HG03103 (cell line): ENCODE results near the gene CTSF.
"Not testable (repeated sequence)": the region's sequence is repeated elsewhere in the genome, so short reads cannot be mapped to it uniquely, and the experiment has no call there.

Experiments used
- ATAC-seq: cut with Tn5 transposase; IDR thresholded peaks from one replicate; pipeline ENCODE4 v1.9.1; 2021; ENCODE audit warnings: low read depth; ENCODE audit not compliant: unreplicated experiment

The CTSF gene

DNA sequence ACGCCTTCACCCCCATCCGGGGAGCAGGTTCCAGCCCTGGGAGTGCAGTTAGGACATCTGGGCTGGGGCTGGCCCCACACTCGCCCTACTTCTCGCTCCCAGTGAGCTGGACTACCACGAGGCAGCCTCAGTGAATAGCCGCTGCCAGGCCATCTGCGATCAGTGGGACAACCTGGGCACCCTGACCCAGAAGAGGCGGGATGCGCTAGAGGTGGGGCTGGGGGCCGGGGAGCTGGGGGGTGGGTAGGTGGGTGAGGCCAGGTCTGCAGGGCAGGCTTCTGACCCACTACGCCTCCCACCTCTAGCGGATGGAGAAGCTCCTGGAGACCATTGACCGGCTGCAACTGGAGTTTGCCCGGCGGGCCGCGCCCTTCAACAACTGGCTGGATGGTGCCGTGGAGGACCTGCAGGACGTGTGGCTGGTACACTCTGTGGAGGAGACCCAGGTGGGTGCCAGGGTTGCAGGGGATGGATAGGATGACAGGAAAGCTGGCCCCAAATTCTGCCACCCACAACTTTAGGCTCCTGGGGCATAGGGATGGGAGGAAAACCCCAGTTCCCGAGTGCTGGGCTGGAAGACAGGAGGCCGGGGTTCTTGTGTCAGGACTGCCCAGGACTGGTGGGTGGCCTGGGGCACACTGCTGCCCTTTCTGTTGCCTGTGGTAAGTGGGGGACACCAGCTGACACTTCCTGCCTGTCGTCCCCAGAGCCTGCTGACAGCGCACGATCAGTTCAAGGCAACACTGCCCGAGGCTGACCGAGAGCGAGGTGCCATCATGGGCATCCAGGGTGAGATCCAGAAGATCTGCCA is 8.3 kb downstream of the CTSF start:
- no peak for ATAC-seq

- ATAC-seq = no peak
These were observed 9.1 kb downstream of the CTSF start for GRCh38 chr11:66559142-66559865.

DNA sequence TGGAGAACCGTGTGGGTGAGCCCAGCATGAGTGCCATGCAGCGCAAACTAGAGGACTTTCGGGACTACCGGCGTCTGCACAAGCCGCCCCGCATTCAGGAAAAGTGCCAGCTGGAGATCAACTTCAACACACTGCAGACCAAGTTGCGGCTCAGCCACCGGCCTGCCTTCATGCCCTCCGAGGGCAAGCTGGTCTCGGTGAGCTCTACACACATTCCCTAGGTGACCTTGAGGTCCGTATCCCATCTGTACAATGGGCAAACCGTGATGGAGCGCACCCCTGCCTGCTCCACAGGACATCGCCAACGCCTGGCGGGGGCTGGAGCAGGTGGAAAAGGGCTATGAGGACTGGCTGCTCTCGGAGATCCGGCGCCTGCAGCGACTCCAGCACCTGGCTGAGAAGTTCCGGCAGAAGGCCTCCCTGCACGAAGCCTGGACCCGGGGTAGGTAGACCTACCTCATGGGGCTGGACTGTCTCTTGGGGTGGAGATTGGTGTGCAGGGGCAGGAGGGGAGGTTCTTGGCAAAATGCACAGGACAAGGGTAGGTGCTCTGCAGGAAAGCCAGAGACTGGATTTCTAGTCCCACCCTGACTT is 10.6 kb downstream of the CTSF start:
- no peak for ATAC-seq

GRCh38 chr11:66556086-66556485 is 12.3 kb downstream of the CTSF start:
- ATAC-seq = no peak

DNA sequence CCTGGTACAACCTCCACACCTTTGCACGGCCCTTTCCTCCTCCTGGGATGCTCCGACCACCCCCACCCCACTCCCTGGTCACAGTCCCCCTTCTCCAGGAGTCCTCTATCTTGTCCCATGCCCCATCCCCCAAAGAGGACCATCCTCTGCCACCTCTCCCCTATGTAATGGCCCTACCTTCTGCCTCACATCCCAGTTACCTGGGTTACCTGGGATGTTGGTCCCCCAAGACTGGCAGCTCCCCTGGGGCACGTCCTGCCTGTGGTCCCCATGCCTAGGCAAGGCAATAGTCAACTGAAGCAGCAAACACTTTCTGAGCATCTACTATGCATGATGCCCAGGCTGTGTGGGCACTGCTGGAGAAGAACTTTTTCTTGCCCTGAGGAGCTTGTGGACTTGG is 13.0 kb downstream of the CTSF start:
- ATAC-seq = no peak

GRCh38 chr11:66554602-66555001 is 13.8 kb downstream of the CTSF start:
- ATAC-seq = no peak

DNA sequence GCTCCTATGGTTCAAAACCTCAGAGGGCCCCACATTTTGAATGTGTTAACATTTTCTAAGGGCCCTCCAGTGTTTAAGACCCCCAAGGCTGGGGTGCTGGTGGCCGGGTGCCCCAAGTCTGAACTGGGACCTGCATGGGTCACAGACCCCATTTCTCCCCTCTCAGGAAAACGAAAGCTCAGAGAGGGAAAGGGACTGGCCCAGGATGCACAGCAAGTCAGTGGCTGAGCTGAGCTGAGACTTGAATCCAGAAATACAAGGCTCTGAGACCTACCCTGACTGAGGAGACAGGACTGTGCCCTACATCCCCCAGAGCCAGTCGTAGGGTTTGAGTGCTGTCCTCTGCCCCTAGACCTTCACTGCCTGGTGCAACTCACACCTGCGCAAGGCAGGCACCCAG is 17.5 kb downstream of the CTSF start:
- no peak for ATAC-seq

- ATAC-seq = no peak
These were observed 18.7 kb downstream of the CTSF start for GRCh38 chr11:66549696-66550095.

DNA sequence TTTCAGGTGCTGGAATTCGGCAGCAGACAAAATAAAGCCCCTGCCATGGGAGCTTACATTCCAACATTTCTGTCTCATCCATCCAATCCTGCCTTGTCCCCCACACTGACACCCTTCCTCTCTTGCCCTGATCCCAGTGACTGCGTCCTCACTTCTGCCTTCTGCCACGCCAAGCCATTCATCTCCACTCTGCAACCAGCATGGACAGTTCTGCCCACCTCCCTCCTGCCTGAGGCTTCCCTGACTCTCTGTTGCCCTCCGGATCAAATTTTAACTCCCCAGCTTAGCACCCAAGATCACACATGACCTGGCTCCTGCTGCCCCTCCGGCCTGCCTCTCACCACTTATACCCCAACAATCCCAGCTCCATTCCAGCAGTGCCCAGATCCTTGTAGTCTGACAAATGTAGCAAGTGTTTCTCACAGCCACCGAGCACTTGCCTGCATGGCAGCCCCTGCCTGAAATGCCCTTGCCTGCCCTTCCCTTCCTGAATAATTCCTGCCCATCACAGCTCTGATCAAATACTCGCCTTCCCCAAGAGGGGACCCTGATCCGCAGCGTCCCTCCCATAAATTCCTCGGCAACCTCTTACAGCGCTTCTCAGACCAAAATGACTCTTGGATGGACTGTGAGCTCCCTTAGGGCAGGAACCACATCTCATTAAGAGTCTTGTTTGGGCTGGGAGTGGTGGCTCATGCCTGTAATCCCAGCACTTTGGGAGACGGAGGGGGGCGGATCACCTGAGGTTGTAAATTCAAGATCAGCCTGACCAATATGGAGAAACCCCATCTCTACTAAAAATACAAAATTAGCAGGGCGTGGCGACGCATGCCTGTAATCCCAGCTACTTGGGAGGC is 19.4 kb downstream of the CTSF start:
- no peak for ATAC-seq

DNA sequence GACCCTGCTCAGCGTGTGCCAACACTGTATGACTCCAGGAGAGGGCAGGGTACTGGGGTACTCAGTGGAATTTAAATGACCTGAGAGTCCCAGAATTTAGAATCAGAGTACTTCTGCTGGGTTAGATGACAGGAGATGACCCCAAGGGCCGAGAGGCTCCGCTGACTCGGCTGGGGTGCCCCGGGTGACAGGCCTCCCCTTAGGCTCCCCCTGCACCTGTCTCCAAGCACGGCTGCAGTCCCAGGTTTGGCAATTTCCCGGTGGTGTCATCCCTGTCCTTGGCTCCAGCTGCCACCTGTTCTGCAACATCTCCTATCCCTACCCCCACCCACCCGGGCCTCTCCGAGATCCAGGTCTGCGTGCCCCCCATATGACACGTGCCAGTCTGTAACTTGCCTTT is 20.4 kb downstream of the CTSF start:
- ATAC-seq = no peak

- no peak for ATAC-seq
These were observed 20.8 kb downstream of the CTSF start for GRCh38 chr11:66547662-66548009.

DNA sequence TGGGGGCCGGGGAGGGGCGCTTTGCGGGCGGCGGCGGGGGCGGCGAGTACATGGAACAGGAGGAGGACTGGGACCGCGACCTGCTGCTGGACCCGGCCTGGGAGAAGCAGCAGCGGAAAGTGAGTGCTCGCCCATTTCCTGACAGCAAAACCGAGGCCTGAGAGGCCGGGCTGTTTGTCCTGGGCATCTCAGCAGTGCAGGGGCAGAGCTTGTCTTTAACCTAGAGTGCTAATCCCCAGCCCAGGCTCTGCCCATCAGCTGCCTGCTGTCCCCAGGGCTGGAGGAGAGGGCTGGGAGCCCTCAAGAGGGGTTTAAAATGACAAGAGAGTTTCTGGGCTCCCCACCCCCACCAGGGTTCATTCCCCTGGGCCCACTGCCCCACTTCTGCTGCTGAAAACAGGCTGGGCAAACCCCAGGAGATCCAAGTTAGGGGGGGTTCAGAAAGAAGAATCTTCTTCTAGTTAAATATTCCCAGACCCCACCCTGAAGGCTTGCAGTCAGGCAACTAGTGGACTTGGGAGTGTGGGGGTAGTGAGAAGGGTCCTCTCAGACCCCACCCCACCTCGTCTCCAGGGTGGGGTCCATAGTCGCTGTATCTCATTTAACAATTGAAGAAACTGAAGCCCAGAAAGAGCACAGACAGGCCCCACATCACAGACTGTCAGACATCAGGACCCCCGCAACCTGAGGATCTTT is 21.3 kb downstream of the CTSF start:
- ATAC-seq = no peak

DNA sequence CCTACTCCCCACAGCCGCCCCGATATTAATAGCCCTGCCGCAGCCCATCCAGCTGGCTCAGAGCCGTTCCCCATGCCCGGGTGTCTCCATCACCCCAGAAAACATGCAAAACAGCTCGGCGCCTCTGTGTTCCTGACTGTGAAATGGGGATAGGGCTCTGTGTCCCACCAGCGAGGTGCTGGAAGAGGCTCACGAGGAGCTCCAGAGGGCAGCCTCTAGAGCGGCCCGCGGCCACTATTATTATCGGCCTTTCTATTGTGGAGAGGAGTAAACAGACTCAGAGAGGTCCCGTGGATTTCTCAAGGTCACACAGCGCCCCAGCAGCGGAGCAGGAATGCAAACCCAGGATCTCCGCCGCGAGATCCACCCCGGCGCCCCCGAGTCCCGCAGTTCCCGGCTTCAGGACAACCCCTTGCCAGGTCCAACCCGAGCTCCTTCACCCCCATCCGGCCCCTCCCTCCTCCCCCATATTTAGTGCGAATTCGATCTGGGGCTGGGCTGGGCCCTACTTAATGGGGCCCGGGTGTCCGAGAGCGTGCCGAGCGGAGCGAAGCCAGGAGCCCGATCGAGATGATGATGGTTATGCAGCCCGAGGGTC is 21.9 kb downstream of the CTSF start, which contains the start of gene ACTN3:
ACTN3 (plus strand) TSS at position 536 of the 598 bp plus-strand sequence; CDS start at position 571, 35 bp downstream.
- ATAC-seq = peak; percentile 6

DNA sequence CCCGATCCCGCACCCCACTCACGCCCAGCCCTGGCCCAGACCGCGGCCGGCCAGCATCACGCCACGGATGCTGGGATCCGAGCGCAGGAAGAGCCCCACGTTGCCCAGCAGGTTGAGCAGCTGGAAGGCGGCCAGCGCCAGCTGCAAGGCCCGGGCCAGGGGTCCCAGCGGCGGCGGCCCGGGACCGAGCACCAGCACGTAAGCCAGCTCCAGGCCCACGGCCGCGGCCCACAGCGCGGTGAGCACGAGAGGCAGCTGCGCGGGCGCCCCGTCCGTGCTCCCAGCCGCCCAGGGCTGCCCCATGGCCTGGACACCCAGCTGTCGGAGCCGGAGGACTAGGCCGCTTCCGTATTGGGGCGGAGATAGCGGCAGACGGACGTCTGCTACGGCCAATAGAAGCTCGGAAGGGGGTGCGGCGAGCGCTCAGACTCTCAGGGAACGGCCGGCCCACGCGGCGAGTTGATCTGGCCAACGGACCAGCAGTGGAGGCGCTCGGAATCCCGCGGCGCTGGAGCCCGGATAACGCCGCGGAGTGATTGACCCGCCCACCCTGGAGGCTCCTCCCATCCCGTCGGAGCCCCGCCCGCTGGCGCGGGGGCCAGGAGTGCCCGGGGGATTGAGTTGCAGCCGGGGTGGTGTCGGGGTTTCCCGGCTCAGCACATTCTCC is 22.6 kb downstream of the CTSF start, which contains the start of gene ZDHHC24:
ZDHHC24 (minus strand) TSS at position 348 of the 667 bp plus-strand sequence; CDS start at position 303, 45 bp downstream.
- peak; percentile 71 for ATAC-seq

DNA sequence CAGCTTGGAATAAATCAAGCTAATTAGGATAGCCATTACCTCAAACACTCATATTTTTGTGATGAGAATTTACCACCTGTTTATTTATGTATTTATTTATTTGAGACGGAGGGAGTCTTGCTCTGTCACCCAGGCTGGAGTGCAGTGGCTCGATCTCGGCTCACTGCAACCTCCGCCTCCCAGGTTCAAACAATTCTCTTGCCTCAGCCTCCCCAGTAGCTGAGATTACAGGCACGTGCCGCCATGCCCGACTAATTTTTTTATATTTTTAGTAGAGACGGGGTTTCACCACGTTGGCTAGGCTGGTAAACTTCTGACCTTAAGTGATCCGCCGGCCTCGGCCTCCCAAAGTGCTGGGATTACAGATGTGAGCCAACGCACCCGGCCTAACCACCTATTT is 23.5 kb downstream of the CTSF start:
- not testable (repeated sequence) for ATAC-seq

GRCh38 chr11:66543263-66544107 is 24.9 kb downstream of the CTSF start:
- ATAC-seq = no peak

- no peak for ATAC-seq
These were observed 26.0 kb downstream of the CTSF start for GRCh38 chr11:66542362-66542761.

DNA sequence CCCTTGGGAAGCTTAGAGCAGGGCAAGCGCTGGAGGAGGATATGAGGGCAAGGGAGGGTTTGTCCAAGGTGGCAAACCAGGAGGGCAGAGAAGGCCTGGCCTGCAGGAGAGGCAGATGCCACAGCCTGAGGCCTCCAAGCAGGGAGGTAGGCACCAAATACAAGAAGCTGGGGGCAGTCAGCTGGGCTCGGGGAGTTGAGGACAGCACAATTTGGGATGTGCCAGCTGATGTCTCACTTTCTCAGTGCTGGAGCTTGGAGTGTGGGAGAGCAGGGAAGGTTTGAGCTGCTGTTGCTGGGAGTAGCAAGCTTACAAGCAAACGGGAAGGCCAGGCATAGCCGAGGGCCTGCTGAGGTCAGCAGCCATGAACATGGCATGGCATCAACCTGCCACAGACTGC is 26.5 kb downstream of the CTSF start:
- ATAC-seq = no peak
